CD4-positive, alpha-beta T cell treated with Interleukin-6 for 4 hours (primary cell): ENCODE results near the gene RASGRP1.

Experiments
- DNase-seq: peaks from one replicate; pipeline ENCODE4 v3.0.0-alpha.2; 2020; ENCODE audit warnings: mixed read lengths

The RASGRP1 gene

GRCh38 chr15:38563723-38564519 is 693 bp downstream of the RASGRP1 start:
- peak; percentile 89 for DNase-seq

- DNase-seq, result peak; percentile 49
Measured at GRCh38 chr15:38562278-38562677, 2.3 kb downstream of the RASGRP1 start.

- peak; percentile 55 for DNase-seq
Measured at GRCh38 chr15:38560456-38560926, 4.1 kb downstream of the RASGRP1 start.

GRCh38 chr15:38559636-38560307 is 4.8 kb downstream of the RASGRP1 start:
- no peak for DNase-seq

GRCh38 chr15:38559131-38559530 is 5.5 kb downstream of the RASGRP1 start:
- no peak for DNase-seq

GRCh38 chr15:38558372-38559059 is 6.1 kb downstream of the RASGRP1 start:
- DNase-seq, result no peak

GRCh38 chr15:38557921-38558320 is 6.7 kb downstream of the RASGRP1 start:
- peak; percentile 54 for DNase-seq

- DNase-seq, result peak; percentile 36
Measured at GRCh38 chr15:38555686-38556334, 8.8 kb downstream of the RASGRP1 start.

GRCh38 chr15:38554354-38554753 is 10.3 kb downstream of the RASGRP1 start:
- DNase-seq, result peak; percentile 33

GRCh38 chr15:38553071-38553470 is 11.5 kb downstream of the RASGRP1 start:
- DNase-seq, result no peak

- no peak for DNase-seq
Measured at GRCh38 chr15:38551720-38552648, 12.6 kb downstream of the RASGRP1 start.

GRCh38 chr15:38549222-38549621 is 15.4 kb downstream of the RASGRP1 start:
- no peak for DNase-seq

GRCh38 chr15:38547255-38547997 is 17.2 kb downstream of the RASGRP1 start:
- DNase-seq, result peak; percentile 56

- DNase-seq, result no peak
Measured at GRCh38 chr15:38545179-38545578, 19.4 kb downstream of the RASGRP1 start.

- DNase-seq, result no peak
Measured at GRCh38 chr15:38541026-38541425, 23.6 kb downstream of the RASGRP1 start.

GRCh38 chr15:38540510-38540909 is 24.1 kb downstream of the RASGRP1 start:
- DNase-seq, result no peak

GRCh38 chr15:38539008-38539343 is 25.6 kb downstream of the RASGRP1 start:
- DNase-seq, result no peak

GRCh38 chr15:38538328-38539007 is 26.1 kb downstream of the RASGRP1 start:
- DNase-seq, result no peak

- DNase-seq, result no peak
Measured at GRCh38 chr15:38536201-38536676, 28.4 kb downstream of the RASGRP1 start.

- no peak for DNase-seq
Measured at GRCh38 chr15:38535491-38536200, 29.0 kb downstream of the RASGRP1 start.
